OCI-LY3 (cell line): ENCODE results near the gene LENG9.

Experiments used
- H2AFZ ChIP-seq: fragments of 200-600, 300-600 bp; shearing (Covaris generic); 2 replicates; pipeline ENCODE4 v1.6.0; 2014; ENCODE audit warnings: antibody characterized with exemption, low read depth, low read length
- H3K27ac ChIP-seq: fragments of 200-600, 300-600 bp; sonication (generic); 2 replicates; pipeline ENCODE4 v1.5.1; 2014; ENCODE audit warnings: mild to moderate bottlenecking, low read length, moderate library complexity, mixed read lengths
- H3K27me3 ChIP-seq: fragments of 200-600, 300-600 bp; sonication (generic); 2 replicates; pipeline ENCODE4 v1.6.1; 2014; ENCODE audit warnings: low read depth, low read length, mixed read lengths
- H3K36me3 ChIP-seq: fragments of 200-600, 300-600 bp; sonication (generic); replicated peaks from 2 replicates; pipeline ENCODE3; 2014; ENCODE audit warnings: low read depth, low read length, mixed read lengths
- H3K4me1 ChIP-seq: fragments of 300-600, 200-600 bp; sonication (generic); 2 replicates; pipeline ENCODE4 v1.6.1; 2014; ENCODE audit warnings: low read length, mixed read lengths
- H3K4me2 ChIP-seq: fragments of 200-600, 300-600 bp; sonication (generic); 2 replicates; pipeline ENCODE4 v1.6.1; 2014; ENCODE audit warnings: low read length, mixed read lengths
- H3K4me3 ChIP-seq: fragments of 300-600, 200-600 bp; sonication (generic); 2 replicates; pipeline ENCODE4 v1.5.1; 2014; ENCODE audit warnings: antibody characterized with exemption, mild to moderate bottlenecking, low read length, moderate library complexity
- H3K79me2 ChIP-seq: fragments of 300-600, 200-600 bp; shearing (Covaris generic); 2 replicates; pipeline ENCODE4 v1.6.1; 2014; ENCODE audit warnings: mild to moderate bottlenecking, low read length, mixed read lengths
- H3K9ac ChIP-seq: fragments of 300-600, 200-600 bp; shearing (Covaris generic); 2 replicates; pipeline ENCODE4 v1.6.0; 2014; ENCODE audit warnings: mild to moderate bottlenecking, low read length, moderate library complexity
- H3K9me3 ChIP-seq: fragments of 200-600, 300-600 bp; shearing (Covaris generic); 2 replicates; pipeline ENCODE4 v1.6.1; 2014; ENCODE audit warnings: low read length, mixed read lengths; ENCODE audit not compliant: insufficient read depth
- H4K20me1 ChIP-seq: fragments of 200-600, 300-600 bp; sonication (generic); 2 replicates; pipeline ENCODE4 v1.6.1; 2016; ENCODE audit warnings: low read length, mixed read lengths; ENCODE audit not compliant: insufficient read depth
- CTCF ChIP-seq: fragments of 200-600, 300-600 bp; sonication (generic); IDR thresholded peaks from 2 replicates; pipeline ENCODE4 v1.5.1; 2014; ENCODE audit warnings: antibody characterized with exemption, low read length, low read depth
- EZH2phosphoT487 ChIP-seq: fragments of 200-600 bp; shearing (Covaris generic); IDR thresholded peaks from 2 replicates; pipeline ENCODE4 v1.6.1; 2018; ENCODE audit warnings: antibody characterized with exemption, mixed run types, low read depth

LENG9 gene

GRCh38 chr19:54415208-54415900 is 48.2 kb downstream of the LENG9 start, which contains the start of gene TTYH1:
Gene TTYH1 (plus strand): TSS chr19:54415464. CDS start chr19:54415553, 89 bp downstream.
- no peak within 1 kb of the TSS for H3K4me2 ChIP-seq
- no peak within 1 kb of the TSS for H3K27ac ChIP-seq
- H4K20me1 ChIP-seq, result no peaks in the 10 kb centered on the region
- no peaks in the 10 kb centered on the region for H3K36me3 ChIP-seq
- TF ChIP-seq EZH2phosphoT487 (no peak), CTCF (no peak)
- H3K4me1 ChIP-seq, result no peaks in the 10 kb centered on the region
- no peak within 1 kb of the TSS for H3K4me3 ChIP-seq
- no peak within 1 kb of the TSS for H3K9ac ChIP-seq
- H3K79me2 ChIP-seq, result no peaks in the 10 kb centered on the region
- H3K27me3 ChIP-seq, result 0 out of 2 replicates have a peak, but pooled peaks cover under 1% of the 10 kb centered on the region
- H2AFZ ChIP-seq, result no peak within 1 kb of the TSS
- no peaks in the 10 kb centered on the region for H3K9me3 ChIP-seq

- Histone ChIP-seq H3K79me2 (no peaks in the 10 kb centered on the region), H3K4me1 (no peaks in the 10 kb centered on the region), H3K27ac (no peak overlapping the region), H2AFZ (no peak overlapping the region), H3K9ac (no peak overlapping the region), H3K36me3 (no peaks in the 10 kb centered on the region), H3K9me3 (no peaks in the 10 kb centered on the region), H3K4me2 (no peak overlapping the region), H4K20me1 (no peaks in the 10 kb centered on the region), H3K27me3 (peaks cover 5% of the 10 kb centered on the region; the same call in 1 of the 2 replicates), H3K4me3 (no peak overlapping the region)
- no peak for TF ChIP-seq EZH2phosphoT487
- no peak for TF ChIP-seq CTCF
These were observed 49.4 kb downstream of the LENG9 start for GRCh38 chr19:54414156-54414555.

- H4K20me1 ChIP-seq, result no peaks in the 10 kb centered on the region
- H3K36me3 ChIP-seq, result no peaks in the 10 kb centered on the region
- no peak overlapping the region for H3K9ac ChIP-seq
- H3K27me3 ChIP-seq, result peaks cover 5% of the 10 kb centered on the region; the same call in 1 of the 2 replicates
- no peak overlapping the region for H2AFZ ChIP-seq
- no peak overlapping the region for H3K27ac ChIP-seq
- no peak overlapping the region for H3K4me2 ChIP-seq
- no peaks in the 10 kb centered on the region for H3K79me2 ChIP-seq
- 0 out of 2 replicates have a peak, but pooled peaks cover 2% of the 10 kb centered on the region for H3K9me3 ChIP-seq
- no peak overlapping the region for H3K4me3 ChIP-seq
- no peaks in the 10 kb centered on the region for H3K4me1 ChIP-seq
- TF ChIP-seq CTCF, result no peak
- TF ChIP-seq EZH2phosphoT487, result no peak
These were observed 50.7 kb downstream of the LENG9 start for GRCh38 chr19:54412877-54413276.
